AG10803 (cell line): Measurements from ENCODE around the gene RPRML.

ENCODE experiments used
- DNase-seq: peaks from one replicate; pipeline ENCODE4 v3.0.0; 2010; ENCODE audit warnings: low read depth
- H3K4me3 ChIP-seq: 2 replicates; pipeline ENCODE4 v1.5.1; 2011; ENCODE audit warnings: mild to moderate bottlenecking, low read length, control low read depth
- TF ChIP-seq, protein P1 (sequence below): conservative IDR thresholded peaks from 2 replicates; pipeline ENCODE4 v1.5.1; 2011; ENCODE audit warnings: mild to moderate bottlenecking, low read length, control low read depth, inconsistent platforms

RPRML gene

DNA sequence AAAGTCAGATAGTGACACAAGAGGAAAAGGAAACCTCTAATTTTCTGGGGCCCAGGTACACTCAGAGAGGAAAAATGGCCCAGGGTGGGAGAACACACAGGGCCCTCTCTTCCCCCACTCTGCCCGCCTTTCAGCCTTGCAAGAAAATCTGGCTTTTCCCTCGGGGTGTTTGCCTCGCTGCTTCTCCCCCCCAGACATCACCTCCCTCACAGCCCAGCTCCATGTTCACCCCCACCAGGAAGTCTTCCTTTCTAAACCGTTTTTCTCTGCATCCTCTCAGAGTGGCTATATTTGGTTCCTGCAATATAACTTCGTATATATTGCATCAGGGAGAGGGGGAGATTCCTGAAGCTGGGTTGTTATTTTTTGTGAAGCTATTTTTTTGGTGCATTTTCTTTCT lies 27.3 kb downstream of the RPRML start:
- H3K4me3 ChIP-seq: no peak overlapping the region
- TF ChIP-seq, protein P1, sequence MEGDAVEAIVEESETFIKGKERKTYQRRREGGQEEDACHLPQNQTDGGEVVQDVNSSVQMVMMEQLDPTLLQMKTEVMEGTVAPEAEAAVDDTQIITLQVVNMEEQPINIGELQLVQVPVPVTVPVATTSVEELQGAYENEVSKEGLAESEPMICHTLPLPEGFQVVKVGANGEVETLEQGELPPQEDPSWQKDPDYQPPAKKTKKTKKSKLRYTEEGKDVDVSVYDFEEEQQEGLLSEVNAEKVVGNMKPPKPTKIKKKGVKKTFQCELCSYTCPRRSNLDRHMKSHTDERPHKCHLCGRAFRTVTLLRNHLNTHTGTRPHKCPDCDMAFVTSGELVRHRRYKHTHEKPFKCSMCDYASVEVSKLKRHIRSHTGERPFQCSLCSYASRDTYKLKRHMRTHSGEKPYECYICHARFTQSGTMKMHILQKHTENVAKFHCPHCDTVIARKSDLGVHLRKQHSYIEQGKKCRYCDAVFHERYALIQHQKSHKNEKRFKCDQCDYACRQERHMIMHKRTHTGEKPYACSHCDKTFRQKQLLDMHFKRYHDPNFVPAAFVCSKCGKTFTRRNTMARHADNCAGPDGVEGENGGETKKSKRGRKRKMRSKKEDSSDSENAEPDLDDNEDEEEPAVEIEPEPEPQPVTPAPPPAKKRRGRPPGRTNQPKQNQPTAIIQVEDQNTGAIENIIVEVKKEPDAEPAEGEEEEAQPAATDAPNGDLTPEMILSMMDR: no peak
- DNase-seq: no peak

DNA sequence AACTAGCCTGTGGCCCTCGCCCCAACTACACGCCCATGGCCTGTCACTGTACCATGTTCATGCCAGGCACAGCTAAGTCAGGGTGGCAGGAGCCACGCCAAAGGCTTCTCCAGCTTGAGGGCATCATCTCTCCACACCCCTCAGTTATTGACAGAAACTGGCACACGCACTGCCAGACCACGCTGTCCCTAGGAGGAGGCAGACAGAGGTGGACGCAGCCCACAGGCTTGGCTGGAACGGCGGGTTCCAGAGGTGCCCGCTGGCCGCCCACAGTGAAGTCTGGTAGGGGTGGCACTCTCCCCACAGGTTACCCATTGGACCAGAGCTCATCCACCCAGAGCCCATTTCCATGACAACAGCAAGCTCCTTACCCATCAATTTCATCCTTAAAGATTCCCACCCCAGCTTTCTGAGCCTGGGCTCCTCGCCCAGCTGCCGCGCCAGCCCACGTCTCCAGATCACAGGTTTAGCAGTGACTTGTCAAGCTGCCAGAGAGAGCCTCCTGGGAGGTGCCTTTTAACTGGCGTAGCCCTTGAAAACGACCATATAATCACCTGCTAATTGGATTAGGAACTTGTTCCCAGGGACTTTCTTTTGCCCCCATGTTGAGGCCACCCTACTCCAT lies 27.9 kb downstream of the RPRML start:
- no peak for DNase-seq
- TF ChIP-seq, protein P1: no peak
- no peak overlapping the region for H3K4me3 ChIP-seq

DNA sequence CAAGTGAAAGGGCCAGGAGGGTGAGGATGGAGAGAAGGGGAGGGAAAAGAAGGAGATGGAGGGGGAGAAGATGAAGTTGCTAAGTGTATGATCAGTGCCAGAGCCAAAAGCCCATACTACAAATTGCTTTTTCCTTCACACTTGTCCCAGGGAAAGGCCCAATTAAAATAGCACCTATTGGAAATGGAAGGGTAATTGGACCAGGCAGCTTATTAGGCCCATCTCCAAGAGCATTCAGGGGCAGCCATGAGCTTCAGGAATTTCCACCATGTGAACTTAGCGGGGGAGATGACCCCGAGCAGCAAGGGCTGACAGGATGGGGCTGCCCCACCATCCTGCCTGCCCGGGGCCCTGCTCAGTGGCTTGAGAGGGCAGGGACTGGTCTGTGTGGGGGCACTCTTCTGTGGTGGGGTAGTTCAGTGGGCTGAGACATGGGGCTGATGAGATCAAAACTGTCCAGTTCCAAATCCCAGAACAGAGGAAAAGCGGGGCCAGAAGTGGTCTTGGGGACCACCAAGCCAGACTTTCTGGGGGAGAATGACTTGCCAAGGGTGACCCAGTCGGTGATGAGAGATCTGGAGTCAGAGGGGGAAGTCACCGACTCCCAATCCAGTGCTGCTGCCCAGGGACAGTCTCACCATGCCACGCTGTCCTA lies 28.6 kb downstream of the RPRML start:
- no peak overlapping the region for H3K4me3 ChIP-seq
- TF ChIP-seq, protein P1: no peak
- DNase-seq: no peak

DNA sequence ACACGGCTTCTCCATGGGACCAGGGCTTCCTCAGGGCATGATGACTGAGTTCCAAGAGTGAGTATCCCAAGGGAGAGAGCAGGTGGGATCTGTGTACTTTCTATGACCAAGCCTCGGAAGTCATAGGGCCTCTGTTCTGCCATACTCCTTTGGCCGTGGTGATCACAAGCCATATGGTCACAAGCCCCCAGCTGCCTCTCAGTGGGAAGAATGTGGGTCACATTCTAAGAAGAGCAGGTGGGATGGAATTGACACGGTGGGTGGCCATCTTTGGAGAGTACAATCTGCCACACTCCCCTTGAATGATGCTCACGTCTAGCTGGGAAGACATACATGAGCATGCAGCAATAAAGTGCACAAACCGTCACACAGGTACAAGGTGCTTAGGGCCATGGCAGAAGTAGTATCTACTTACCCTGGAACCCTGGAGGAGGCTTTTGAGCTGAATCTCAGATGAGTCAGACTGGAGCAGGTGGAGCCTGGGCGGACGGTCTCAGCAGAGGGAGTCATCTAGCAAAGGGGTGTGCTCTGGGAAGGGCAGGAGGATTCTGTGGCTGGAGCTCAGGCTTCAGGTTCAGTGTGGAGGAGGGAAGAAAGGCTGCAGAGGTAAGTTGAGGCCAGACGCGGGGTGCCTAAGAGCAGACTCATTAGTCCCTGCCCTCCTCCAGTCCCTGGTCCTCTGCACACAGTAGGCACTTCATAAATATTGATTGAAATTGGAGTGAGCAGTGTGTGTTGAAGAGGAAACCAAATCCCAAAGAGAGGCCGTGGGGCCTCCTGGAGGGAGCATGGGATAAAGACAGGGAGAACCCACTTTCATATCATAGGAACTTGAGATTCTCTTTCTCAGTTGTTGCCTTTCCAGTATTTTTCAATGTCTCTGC lies 29.5 kb downstream of the RPRML start:
- no peak overlapping the region for H3K4me3 ChIP-seq
- TF ChIP-seq, protein P1: no peak
- DNase-seq: no peak

DNA sequence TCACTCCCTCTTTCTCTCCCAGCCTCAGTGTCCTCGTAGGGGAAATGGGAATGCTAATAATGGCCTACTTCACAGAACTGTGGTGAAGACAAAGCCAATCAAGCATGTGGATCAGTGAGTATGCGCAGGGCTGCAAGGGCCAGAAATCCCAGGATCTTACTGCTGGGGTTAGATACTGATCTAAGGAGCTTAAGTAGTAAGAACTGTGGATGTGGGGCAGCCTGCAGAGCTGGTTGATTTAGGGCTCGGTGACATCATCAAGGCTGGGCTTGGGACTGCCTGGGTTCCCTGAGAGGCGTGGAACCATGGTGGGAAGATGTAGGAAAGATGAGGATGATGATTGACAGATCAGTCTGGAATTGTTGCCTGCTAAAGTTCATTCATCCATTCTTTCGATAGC lies 30.5 kb downstream of the RPRML start:
- no peak overlapping the region for H3K4me3 ChIP-seq
- no peak for DNase-seq

DNA sequence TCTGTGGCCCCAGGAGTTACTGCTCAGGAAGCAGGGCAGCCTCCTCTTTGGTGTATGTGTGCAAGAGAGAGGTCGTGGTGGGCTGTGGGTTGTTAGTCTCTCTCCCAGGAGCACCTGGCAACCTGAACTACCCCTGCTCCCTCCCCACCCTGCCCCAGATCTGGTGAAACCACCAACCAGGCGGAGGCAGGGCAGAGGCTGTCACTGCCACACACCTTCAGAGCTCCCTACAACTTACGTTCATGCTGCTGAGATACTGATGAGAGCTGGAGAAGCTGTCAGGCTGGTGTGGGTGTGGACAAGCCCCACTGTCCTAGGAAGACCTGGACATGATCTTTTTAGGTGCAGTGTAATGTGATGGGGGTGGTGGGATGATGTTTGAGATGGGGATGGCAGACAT lies 31.8 kb downstream of the RPRML start:
- no peak overlapping the region for H3K4me3 ChIP-seq
- DNase-seq: no peak
- TF ChIP-seq, protein P1: no peak

More for the DNA sequence above, 30.5 kb downstream of the RPRML start:
- TF ChIP-seq, protein P1: no peak

DNA sequence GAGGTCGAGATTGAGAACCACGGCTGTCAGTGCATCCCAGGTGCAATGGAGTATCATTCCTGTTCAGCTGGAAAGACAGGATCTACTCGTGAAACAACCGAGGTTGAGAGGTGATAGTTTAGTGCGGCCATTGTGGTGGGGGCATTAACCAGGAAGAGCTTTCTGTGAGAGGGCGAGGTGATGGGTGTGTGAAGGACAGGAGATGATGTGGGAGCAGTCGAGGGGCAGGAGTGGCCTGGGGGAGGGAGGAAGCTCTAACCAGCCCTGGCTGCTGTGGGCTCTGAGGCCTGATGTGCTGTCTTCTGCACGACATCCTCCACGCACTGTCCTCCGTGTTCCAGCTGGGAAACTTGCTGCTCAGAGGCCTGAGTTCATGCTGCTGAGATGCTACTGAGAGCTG lies 34.1 kb downstream of the RPRML start:
- TF ChIP-seq, protein P1: no peak
- no peak for DNase-seq
- H3K4me3 ChIP-seq: no peak overlapping the region
